ENCODE measurements around the gene IFNK. TPM values are rescaled to one million over a fixed set of nuclear protein-coding genes. Genes with fewer than 3 reads are reported as not detected.

Gene IFNK
- total RNA-seq, 1 donor from 2014 or later = not detected

DNA sequence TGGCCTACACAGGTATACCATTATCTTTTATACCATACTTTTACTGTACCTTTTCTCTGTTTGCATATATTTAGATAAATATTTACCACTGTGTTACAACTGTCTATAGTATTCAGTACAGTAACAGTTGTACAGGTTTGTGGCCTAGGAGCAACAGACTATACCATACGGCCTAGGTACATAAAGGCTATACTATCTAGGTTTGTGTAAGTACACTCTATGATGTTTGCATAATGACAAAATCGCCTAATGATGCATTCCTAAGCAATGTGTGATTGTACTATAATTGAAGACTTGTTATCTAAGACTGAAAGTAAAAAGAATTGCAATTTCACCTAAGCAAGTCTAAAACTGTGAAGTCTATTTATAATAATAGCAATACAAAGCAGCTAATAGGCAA lies 45.3 kb downstream of the IFNK start:
- TF ChIP-seq, protein P1, sequence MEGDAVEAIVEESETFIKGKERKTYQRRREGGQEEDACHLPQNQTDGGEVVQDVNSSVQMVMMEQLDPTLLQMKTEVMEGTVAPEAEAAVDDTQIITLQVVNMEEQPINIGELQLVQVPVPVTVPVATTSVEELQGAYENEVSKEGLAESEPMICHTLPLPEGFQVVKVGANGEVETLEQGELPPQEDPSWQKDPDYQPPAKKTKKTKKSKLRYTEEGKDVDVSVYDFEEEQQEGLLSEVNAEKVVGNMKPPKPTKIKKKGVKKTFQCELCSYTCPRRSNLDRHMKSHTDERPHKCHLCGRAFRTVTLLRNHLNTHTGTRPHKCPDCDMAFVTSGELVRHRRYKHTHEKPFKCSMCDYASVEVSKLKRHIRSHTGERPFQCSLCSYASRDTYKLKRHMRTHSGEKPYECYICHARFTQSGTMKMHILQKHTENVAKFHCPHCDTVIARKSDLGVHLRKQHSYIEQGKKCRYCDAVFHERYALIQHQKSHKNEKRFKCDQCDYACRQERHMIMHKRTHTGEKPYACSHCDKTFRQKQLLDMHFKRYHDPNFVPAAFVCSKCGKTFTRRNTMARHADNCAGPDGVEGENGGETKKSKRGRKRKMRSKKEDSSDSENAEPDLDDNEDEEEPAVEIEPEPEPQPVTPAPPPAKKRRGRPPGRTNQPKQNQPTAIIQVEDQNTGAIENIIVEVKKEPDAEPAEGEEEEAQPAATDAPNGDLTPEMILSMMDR (IDR thresholded peaks at IDR 0.05; ENCODE audit: insufficient read depth, low read length, severe bottlenecking) = no peak
- H3K27me3 ChIP-seq (ENCODE audit: control insufficient read depth, insufficient read depth, low read length) = no peaks in the 10 kb centered on the region
- H3K4me3 ChIP-seq (ENCODE audit: low read depth, low read length) = no peak overlapping the region
- peaks cover 2% of the 10 kb centered on the region for H3K36me3 ChIP-seq (ENCODE audit: control insufficient read depth, insufficient read depth, low read length)
- peak; percentile 94 for DNase-seq (ENCODE audit: low read depth)
- FAIRE-seq = no peak

- Histone ChIP-seq H3K27me3 (ENCODE audit: control insufficient read depth, insufficient read depth, low read length) (no peaks in the 10 kb centered on the region), H3K36me3 (ENCODE audit: control insufficient read depth, insufficient read depth, low read length) (peaks cover 2% of the 10 kb centered on the region), H3K4me3 (ENCODE audit: low read depth, low read length) (no peak overlapping the region)
- no peak for FAIRE-seq
- TF ChIP-seq, protein P1 (IDR thresholded peaks at IDR 0.05; ENCODE audit: insufficient read depth, low read length, severe bottlenecking) = no peak
- no peak for DNase-seq (ENCODE audit: low read depth)
Measured at GRCh38 chr9:27571011-27571410, 46.9 kb downstream of the IFNK start.

DNA sequence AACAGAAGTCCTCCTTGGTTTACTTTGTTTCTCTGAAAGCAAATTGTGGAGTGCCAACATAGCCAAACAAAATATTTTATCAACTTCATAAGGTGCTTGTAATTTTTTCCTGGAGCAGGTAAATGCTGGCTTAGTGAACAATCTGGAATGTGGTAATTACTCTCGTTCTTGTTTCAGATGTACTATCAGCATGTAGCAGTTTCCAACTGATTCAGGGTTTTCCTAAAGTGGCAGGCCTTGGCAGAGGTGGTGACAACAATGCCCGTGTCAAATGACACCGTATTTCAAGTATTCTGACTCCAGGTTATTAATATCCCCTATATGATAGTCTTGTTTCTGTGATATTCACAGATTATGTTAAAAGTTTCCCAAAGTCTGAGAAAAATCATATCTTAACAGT lies 48.0 kb downstream of the IFNK start:
- Histone ChIP-seq H3K36me3 (ENCODE audit: control insufficient read depth, insufficient read depth, low read length) (no peaks in the 10 kb centered on the region), H3K27me3 (ENCODE audit: control insufficient read depth, insufficient read depth, low read length) (no peaks in the 10 kb centered on the region), H3K4me3 (ENCODE audit: low read depth, low read length) (no peak overlapping the region)
- DNase-seq (ENCODE audit: low read depth) (peak; percentile 3), FAIRE-seq (no peak)
- TF ChIP-seq, protein P1 (IDR thresholded peaks at IDR 0.05; ENCODE audit: insufficient read depth, low read length, severe bottlenecking) = no peak

DNA sequence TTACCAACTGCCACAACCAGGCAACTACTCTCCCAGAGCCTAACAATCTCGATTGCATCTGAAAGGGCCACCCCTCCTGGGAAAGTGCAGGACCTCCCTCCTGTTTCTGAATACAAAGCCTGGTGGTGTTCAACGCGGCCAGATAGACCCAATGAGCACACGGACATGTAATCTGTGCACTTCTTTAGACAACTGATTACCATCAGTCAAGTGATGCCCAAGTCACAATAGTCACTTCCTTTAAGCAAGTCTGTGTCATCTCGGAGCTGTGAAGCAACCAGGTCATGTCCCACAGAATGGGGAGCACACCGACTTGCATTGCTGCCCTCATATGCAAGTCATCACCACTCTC lies 48.5 kb downstream of the IFNK start:
- TF ChIP-seq, protein P1 (IDR thresholded peaks at IDR 0.05; ENCODE audit: insufficient read depth, low read length, severe bottlenecking) = no peak
- Histone ChIP-seq H3K27me3 (ENCODE audit: control insufficient read depth, insufficient read depth, low read length) (no peaks in the 10 kb centered on the region), H3K4me3 (ENCODE audit: low read depth, low read length) (peak overlapping the region; percentile 60), H3K36me3 (ENCODE audit: control insufficient read depth, insufficient read depth, low read length) (no peaks in the 10 kb centered on the region)
- FAIRE-seq (peak; percentile 92), DNase-seq (ENCODE audit: low read depth) (peak; percentile 78)

DNA sequence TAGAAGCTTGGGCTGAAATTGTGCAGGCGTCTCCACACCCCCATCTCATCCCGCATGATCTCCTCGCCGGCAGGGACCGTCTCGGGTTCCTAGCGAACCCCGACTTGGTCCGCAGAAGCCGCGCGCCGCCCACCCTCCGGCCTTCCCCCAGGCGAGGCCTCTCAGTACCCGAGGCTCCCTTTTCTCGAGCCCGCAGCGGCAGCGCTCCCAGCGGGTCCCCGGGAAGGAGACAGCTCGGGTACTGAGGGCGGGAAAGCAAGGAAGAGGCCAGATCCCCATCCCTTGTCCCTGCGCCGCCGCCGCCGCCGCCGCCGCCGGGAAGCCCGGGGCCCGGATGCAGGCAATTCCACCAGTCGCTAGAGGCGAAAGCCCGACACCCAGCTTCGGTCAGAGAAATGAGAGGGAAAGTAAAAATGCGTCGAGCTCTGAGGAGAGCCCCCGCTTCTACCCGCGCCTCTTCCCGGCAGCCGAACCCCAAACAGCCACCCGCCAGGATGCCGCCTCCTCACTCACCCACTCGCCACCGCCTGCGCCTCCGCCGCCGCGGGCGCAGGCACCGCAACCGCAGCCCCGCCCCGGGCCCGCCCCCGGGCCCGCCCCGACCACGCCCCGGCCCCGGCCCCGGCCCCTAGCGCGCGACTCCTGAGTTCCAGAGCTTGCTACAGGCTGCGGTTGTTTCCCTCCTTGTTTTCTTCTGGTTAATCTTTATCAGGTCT lies 49.0 kb downstream of the IFNK start, which contains the start of gene C9orf72:
Gene C9orf72, minus strand, starts transcription at position 564 of the 716 bp plus-strand sequence. CDS start 6,361 bp downstream, outside the sequence.
- TF ChIP-seq, protein P1 (IDR thresholded peaks at IDR 0.05; ENCODE audit: insufficient read depth, low read length, severe bottlenecking) = no peak
- FAIRE-seq (no peak), DNase-seq (ENCODE audit: low read depth) (no peak)
- Histone ChIP-seq H3K27me3 (ENCODE audit: control insufficient read depth, insufficient read depth, low read length) (no peaks in the 10 kb centered on the region), H3K4me3 (ENCODE audit: low read depth, low read length) (peak within 1 kb of the TSS; percentile 60), H3K36me3 (ENCODE audit: control insufficient read depth, insufficient read depth, low read length) (no peaks in the 10 kb centered on the region)
